Measurements from ENCODE around the gene WNT4.

DNA sequence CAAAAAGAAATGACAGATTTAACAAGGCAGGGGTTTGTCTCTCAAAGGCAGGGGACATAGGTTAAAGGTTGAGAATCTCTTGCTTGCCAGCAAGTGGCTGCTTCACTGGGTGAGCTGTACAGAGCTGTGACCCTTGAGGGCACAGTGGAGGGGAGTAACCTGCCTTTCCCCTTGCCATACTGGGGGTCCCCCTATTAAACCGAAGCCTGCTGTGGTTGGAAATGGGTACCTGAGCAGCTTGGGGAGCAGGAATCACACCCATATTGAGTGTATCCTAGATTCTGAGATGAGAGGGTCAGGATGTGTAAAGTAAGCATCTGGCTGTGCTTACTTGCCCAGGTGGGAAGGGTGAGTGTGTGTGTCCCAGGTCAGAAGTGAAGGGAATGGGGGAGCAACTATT, 31.8 kb downstream of the WNT4 start:
- TF ChIP-seq, protein P1, sequence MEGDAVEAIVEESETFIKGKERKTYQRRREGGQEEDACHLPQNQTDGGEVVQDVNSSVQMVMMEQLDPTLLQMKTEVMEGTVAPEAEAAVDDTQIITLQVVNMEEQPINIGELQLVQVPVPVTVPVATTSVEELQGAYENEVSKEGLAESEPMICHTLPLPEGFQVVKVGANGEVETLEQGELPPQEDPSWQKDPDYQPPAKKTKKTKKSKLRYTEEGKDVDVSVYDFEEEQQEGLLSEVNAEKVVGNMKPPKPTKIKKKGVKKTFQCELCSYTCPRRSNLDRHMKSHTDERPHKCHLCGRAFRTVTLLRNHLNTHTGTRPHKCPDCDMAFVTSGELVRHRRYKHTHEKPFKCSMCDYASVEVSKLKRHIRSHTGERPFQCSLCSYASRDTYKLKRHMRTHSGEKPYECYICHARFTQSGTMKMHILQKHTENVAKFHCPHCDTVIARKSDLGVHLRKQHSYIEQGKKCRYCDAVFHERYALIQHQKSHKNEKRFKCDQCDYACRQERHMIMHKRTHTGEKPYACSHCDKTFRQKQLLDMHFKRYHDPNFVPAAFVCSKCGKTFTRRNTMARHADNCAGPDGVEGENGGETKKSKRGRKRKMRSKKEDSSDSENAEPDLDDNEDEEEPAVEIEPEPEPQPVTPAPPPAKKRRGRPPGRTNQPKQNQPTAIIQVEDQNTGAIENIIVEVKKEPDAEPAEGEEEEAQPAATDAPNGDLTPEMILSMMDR (IDR thresholded peaks at IDR 0.05): no peak
- TF ChIP-seq POLR2A (IDR thresholded peaks at IDR 0.05): no peak

Data from heart left ventricle (tissue), 13 donors.